Transverse colon (tissue), 3 donors: ENCODE data around the gene KRTAP10-2.

Experiments used
- CTCF ChIP-seq, 5 experiments: fragments of 200-600 bp in 3 of 5; fragments of 450-650 bp in 2 of 5; sonication (generic) in 3 of 5; IDR thresholded peaks; 1 replicate in 2 of 5; 2 replicates in 3 of 5; pipeline ENCODE4 v1.5.1; 2016 to 2017; ENCODE audit warnings: antibody characterized with exemption in 5 of 5, inconsistent platforms in 3 of 5, mild to moderate bottlenecking in 2 of 5, moderate library complexity in 1 of 5
- POLR2A ChIP-seq: fragments of 450-650 bp; IDR thresholded peaks from one replicate; pipeline ENCODE4 v1.6.1; 2016; ENCODE audit warnings: antibody characterized with exemption, mild to moderate bottlenecking, moderate library complexity

GRCh38 chr21:44511219-44511937, 39.9 kb downstream of the KRTAP10-2 start:
- TF ChIP-seq POLR2A (no peak), CTCF (IDR thresholded peaks at IDR 0.05) (no peak)
